ENCODE data around the gene NDUFS8. TPM values are rescaled to one million over a fixed set of nuclear protein-coding genes. Genes with fewer than 3 reads are reported as not detected.

Gene NDUFS8
- total and polyA plus RNA-seq, 2 experiments from 2014 or later: 111 to 286 TPM

DNA sequence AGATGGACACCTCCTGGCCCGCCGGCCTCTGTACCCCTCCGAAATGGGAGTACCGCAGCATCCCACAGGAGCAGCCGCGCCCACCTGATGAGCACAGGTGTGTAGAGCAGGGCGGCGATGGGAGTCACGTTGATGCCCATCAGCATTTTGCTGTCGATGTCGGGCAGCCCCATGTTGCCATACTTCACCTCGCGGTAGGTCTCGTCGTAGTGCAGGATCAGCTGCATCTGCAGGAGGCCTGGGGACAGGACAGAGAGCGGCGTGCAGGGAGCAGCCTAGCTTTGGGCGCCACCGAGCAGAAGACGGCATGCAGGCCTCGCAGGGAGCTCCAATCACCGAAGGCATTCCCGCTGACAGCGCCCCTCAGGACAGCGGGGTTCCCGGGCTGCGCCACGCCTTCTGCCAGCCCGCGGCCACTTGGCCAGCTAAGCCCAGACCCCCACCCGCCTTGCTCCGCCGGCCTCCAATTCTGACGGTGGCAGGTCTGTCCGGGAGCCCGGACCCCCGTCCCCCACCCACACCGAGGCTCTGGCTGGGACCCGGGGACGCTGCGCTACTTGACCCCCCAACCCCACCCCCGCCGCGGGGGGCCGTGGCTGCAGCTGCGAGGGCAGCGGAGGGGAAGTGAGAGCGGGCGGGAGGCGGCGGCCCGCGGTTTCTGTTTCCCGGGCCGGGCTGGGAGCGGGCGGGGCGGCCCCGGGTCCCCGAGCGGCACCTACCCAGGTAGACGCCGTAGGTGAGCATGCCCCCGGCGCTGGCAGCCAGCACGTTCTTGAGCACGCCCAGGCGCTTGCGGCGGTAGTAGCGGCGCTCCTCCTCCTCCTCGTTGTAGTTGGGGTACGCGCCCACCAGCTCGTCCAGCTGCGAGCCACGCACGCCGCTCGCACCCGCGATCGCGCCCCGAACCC lies 27.3 kb upstream of the NDUFS8 start:
- peak; percentile 58 for DNase-seq (ENCODE audit: low spot score)
- TF ChIP-seq EZH2 (IDR thresholded peaks at IDR 0.05; ENCODE audit: borderline replicate concordance): no peak
- no peak for TF ChIP-seq CTCF (IDR thresholded peaks at IDR 0.05; ENCODE audit: poor library complexity)
- no peak for TF ChIP-seq EZH2phosphoT487 (IDR thresholded peaks at IDR 0.05; ENCODE audit: low read depth, severe bottlenecking, unreplicated experiment)
- Histone ChIP-seq H3K9me2 (replicated peaks; ENCODE audit: insufficient read depth) (no peaks in the 10 kb centered on the region), H3K9me3 (ENCODE audit: low read depth) (no peaks in the 10 kb centered on the region), H3K27ac (no peak overlapping the region), H3K36me3 (replicated peaks; ENCODE audit: insufficient read depth, low read depth) (no peaks in the 10 kb centered on the region), H2AFZ (peak overlapping the region; percentile 63), H3K4me3 (peak overlapping the region; percentile 72), H4K20me1 (ENCODE audit: insufficient read depth, poor library complexity, severe bottlenecking) (no peaks in the 10 kb centered on the region), H3K79me2 (no peaks in the 10 kb centered on the region), H3K4me2 (peak overlapping the region; percentile 99), H3K4me1 (ENCODE audit: insufficient read depth) (no peaks in the 10 kb centered on the region), H3K27me3 (no peaks in the 10 kb centered on the region)
- WGBS (ENCODE audit: low lambda C conversion rate, missing lambda C conversion rate): 37% methylated on average over 29 of the region's 86 CpGs

DNA sequence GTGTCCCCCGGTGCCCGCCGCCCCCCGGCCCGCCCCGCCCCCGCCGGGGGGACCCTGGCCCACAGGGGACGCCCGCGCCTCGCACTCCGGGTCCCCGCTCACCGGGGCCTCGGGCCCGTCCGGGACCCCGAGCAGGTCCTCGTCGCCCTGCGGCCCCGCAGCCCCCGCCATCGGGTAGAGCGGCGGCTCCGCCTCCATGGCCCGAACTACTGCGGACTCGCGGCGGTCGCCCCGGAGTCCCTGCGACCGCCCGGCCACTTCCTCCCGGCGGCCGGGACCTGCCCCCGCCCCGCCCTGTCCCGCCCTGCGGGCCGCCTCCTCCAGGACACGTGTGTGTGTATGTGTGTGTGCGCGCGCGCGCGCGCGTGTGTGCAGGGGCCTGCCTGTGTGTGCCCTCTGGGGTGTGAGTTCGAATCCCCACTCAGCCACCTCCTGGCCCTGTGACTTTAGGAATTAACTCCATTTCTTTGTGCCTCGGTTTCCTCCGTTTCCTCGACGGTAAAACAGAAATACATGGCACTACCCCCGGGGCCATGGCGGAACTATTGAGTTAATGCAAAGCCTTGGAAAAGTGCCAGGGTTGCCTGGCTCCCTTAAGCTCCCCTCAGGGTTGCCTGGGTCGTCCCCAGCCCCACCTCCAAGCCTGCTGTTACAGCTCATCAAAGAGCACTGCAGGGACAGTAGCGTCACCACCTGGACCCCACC lies 26.5 kb upstream of the NDUFS8 start, which contains the start of gene UNC93B1:
Gene UNC93B1, minus strand, starts transcription at position 252 of the 705 bp plus-strand sequence. Its CDS starts 54 bp downstream, at position 198.
- H3K9me3 ChIP-seq (ENCODE audit: low read depth): no peaks in the 10 kb centered on the region
- H3K27ac ChIP-seq: no peak within 1 kb of the TSS
- peak; percentile 88 for DNase-seq (ENCODE audit: low spot score)
- no peak for TF ChIP-seq EZH2 (IDR thresholded peaks at IDR 0.05; ENCODE audit: borderline replicate concordance)
- TF ChIP-seq CTCF (IDR thresholded peaks at IDR 0.05; ENCODE audit: poor library complexity): no peak
- TF ChIP-seq EZH2phosphoT487 (IDR thresholded peaks at IDR 0.05; ENCODE audit: low read depth, severe bottlenecking, unreplicated experiment): no peak
- no peaks in the 10 kb centered on the region for H4K20me1 ChIP-seq (ENCODE audit: insufficient read depth, poor library complexity, severe bottlenecking)
- WGBS (ENCODE audit: low lambda C conversion rate, missing lambda C conversion rate): 23% methylated on average over 18 of the region's 64 CpGs
- no peaks in the 10 kb centered on the region for H3K36me3 ChIP-seq (replicated peaks; ENCODE audit: insufficient read depth, low read depth)
- H3K4me1 ChIP-seq (ENCODE audit: insufficient read depth): peaks cover under 1% of the 10 kb centered on the region
- no peaks in the 10 kb centered on the region for H3K27me3 ChIP-seq
- peak within 1 kb of the TSS; percentile 72 for H3K4me3 ChIP-seq
- H3K9me2 ChIP-seq (replicated peaks; ENCODE audit: insufficient read depth): no peaks in the 10 kb centered on the region
- H2AFZ ChIP-seq: peak within 1 kb of the TSS; percentile 63
- peak within 1 kb of the TSS; percentile 99 for H3K4me2 ChIP-seq
- H3K79me2 ChIP-seq: no peaks in the 10 kb centered on the region

DNA sequence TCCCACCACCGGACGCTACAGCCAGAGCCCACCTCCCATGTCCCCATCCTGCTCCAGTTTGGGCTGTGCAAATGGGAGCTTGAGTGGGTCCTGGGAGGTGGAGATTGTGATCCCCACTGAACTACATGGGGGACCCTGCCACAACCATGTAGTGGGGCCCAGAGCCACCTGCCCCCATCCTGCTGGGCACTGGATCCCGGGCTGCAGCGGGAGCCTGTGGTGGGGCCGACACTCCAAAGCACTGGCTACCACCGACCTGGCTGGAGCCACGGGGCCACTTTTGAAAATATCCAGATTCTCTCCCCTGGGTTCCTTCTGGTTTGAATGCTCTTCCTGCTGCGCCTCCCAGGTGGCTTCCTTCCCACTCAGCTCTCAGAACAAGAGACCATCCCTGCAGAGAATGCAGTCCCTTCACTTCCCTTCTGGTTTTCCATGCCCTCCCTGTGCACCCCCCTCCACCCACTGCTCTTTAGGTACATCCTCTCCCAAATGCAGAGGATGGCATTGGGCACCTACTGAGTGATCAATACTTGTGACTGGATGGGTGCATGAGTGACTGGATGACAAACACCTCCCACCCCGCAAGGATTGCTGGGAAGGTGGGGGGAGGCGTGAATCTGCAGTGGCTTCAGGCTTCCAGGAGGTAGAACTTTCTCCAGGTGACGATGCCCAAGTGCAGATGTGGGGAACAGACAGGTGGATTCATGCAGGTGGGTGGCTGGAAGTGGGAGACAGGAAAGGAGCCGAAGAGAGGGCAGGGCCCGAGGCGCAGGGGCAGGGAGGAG lies 25.7 kb upstream of the NDUFS8 start:
- Histone ChIP-seq H3K4me3 (no peak overlapping the region), H3K9me3 (ENCODE audit: low read depth) (no peaks in the 10 kb centered on the region), H3K36me3 (replicated peaks; ENCODE audit: insufficient read depth, low read depth) (no peaks in the 10 kb centered on the region), H3K27me3 (no peaks in the 10 kb centered on the region), H3K9me2 (replicated peaks; ENCODE audit: insufficient read depth) (no peaks in the 10 kb centered on the region), H4K20me1 (ENCODE audit: insufficient read depth, poor library complexity, severe bottlenecking) (no peaks in the 10 kb centered on the region), H2AFZ (no peak overlapping the region), H3K27ac (no peak overlapping the region), H3K79me2 (no peaks in the 10 kb centered on the region), H3K4me2 (peak overlapping the region; percentile 99), H3K4me1 (ENCODE audit: insufficient read depth) (peaks cover 6% of the 10 kb centered on the region)
- TF ChIP-seq CTCF (IDR thresholded peaks at IDR 0.05; ENCODE audit: poor library complexity) (no peak), EZH2 (IDR thresholded peaks at IDR 0.05; ENCODE audit: borderline replicate concordance) (no peak), EZH2phosphoT487 (IDR thresholded peaks at IDR 0.05; ENCODE audit: low read depth, severe bottlenecking, unreplicated experiment) (no peak)
- 87% methylated on average over 14 of the region's 14 CpGs for WGBS (ENCODE audit: low lambda C conversion rate, missing lambda C conversion rate)
- DNase-seq (ENCODE audit: low spot score): no peak
